Measurements from ENCODE around the gene RUNX2.

GRCh38 chr6:45479834-45480751, 152.0 kb downstream of the RUNX2 start:
- TF ChIP-seq CTCF (IDR thresholded peaks at IDR 0.05; ENCODE audit: low read depth, low read length, missing input control) (no peak), JUND (IDR thresholded peaks at IDR 0.05) (no peak)

Data from liver (tissue), 3 donors.